Stimulated activated CD8-positive, alpha-beta memory T cell treated with anti-CD3 and anti-CD28 coated beads, Interleukin-4, amount 100 ng/mL, for 4 hours (primary cell): ENCODE measurements around the gene SRRM4.
"Not testable (repeated sequence)": the region's sequence is repeated elsewhere in the genome, so short reads cannot be mapped to it uniquely, and the experiment has no call there.

Experiments used
- DNase-seq, 2 donors: peaks; one replicate each; pipeline ENCODE4 v3.0.0-alpha.2; 2020; ENCODE audit warnings: low read depth in 2 of 2, low spot score in 1 of 2

SRRM4 gene

GRCh38 chr12:119008273-119008672 lies 26.9 kb downstream of the SRRM4 start:
- DNase-seq = not testable (repeated sequence)

- no peak for DNase-seq
Observed at GRCh38 chr12:119008691-119009221, 27.4 kb downstream of the SRRM4 start.

- DNase-seq = no peak
Observed at GRCh38 chr12:119011231-119011630, 29.9 kb downstream of the SRRM4 start.

GRCh38 chr12:119012179-119012578 lies 30.8 kb downstream of the SRRM4 start:
- no peak for DNase-seq

GRCh38 chr12:119013023-119013422 lies 31.7 kb downstream of the SRRM4 start:
- DNase-seq = no peak

GRCh38 chr12:119014368-119014767 lies 33.0 kb downstream of the SRRM4 start:
- no peak for DNase-seq

- DNase-seq = no peak
Observed at GRCh38 chr12:119016715-119017114, 35.4 kb downstream of the SRRM4 start.

GRCh38 chr12:119019166-119019565 lies 37.8 kb downstream of the SRRM4 start:
- no peak for DNase-seq

- no peak for DNase-seq
Observed at GRCh38 chr12:119020406-119021360, 39.3 kb downstream of the SRRM4 start.

- no peak for DNase-seq
Observed at GRCh38 chr12:119024356-119024755, 43.0 kb downstream of the SRRM4 start.

GRCh38 chr12:119025786-119026185 lies 44.4 kb downstream of the SRRM4 start:
- DNase-seq = no peak

GRCh38 chr12:119033332-119033731 lies 52.0 kb downstream of the SRRM4 start:
- DNase-seq = not testable (repeated sequence)

GRCh38 chr12:119036878-119037825 lies 55.8 kb downstream of the SRRM4 start:
- no peak for DNase-seq

GRCh38 chr12:119044094-119044493 lies 62.8 kb downstream of the SRRM4 start:
- DNase-seq = no peak

- no peak for DNase-seq
Observed at GRCh38 chr12:119047641-119048040, 66.3 kb downstream of the SRRM4 start.

GRCh38 chr12:119050663-119051062 lies 69.3 kb downstream of the SRRM4 start:
- no peak for DNase-seq

- no peak for DNase-seq
Observed at GRCh38 chr12:119051474-119051873, 70.1 kb downstream of the SRRM4 start.

GRCh38 chr12:119052001-119052400 lies 70.7 kb downstream of the SRRM4 start:
- no peak for DNase-seq

GRCh38 chr12:119055977-119056376 lies 74.6 kb downstream of the SRRM4 start:
- no peak for DNase-seq

- no peak for DNase-seq
Observed at GRCh38 chr12:119060847-119061796, 79.8 kb downstream of the SRRM4 start.
